ENCODE measurements around the gene GFY.

The GFY gene

GRCh38 chr19:49465371-49465770, 40.2 kb downstream of the GFY start:
- TF ChIP-seq, protein P1, sequence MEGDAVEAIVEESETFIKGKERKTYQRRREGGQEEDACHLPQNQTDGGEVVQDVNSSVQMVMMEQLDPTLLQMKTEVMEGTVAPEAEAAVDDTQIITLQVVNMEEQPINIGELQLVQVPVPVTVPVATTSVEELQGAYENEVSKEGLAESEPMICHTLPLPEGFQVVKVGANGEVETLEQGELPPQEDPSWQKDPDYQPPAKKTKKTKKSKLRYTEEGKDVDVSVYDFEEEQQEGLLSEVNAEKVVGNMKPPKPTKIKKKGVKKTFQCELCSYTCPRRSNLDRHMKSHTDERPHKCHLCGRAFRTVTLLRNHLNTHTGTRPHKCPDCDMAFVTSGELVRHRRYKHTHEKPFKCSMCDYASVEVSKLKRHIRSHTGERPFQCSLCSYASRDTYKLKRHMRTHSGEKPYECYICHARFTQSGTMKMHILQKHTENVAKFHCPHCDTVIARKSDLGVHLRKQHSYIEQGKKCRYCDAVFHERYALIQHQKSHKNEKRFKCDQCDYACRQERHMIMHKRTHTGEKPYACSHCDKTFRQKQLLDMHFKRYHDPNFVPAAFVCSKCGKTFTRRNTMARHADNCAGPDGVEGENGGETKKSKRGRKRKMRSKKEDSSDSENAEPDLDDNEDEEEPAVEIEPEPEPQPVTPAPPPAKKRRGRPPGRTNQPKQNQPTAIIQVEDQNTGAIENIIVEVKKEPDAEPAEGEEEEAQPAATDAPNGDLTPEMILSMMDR (IDR thresholded peaks at IDR 0.05) = no peak

DNA sequence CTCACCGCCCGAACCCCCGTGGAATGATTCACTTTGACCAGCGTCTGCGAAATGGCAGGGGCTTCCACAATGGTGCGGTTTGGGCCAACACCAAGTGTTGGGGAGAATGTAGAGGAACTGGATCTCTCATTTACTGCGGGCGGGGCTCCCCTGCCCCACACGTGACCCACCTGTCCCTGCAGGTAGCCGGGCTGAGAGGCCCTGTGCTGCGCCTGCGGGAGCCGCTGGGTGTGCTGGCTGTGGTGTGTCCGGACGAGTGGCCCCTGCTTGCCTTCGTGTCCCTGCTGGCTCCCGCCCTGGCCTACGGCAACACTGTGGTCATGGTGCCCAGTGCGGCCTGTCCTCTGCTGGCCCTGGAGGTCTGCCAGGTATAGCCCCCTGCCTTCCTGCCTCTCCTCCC, 43.0 kb downstream of the GFY start:
- TF ChIP-seq, protein P1 (IDR thresholded peaks at IDR 0.05) = no peak

- TF ChIP-seq, protein P1 (IDR thresholded peaks at IDR 0.05) = no peak
Observed at GRCh38 chr19:49468746-49469447, 43.7 kb downstream of the GFY start.

DNA sequence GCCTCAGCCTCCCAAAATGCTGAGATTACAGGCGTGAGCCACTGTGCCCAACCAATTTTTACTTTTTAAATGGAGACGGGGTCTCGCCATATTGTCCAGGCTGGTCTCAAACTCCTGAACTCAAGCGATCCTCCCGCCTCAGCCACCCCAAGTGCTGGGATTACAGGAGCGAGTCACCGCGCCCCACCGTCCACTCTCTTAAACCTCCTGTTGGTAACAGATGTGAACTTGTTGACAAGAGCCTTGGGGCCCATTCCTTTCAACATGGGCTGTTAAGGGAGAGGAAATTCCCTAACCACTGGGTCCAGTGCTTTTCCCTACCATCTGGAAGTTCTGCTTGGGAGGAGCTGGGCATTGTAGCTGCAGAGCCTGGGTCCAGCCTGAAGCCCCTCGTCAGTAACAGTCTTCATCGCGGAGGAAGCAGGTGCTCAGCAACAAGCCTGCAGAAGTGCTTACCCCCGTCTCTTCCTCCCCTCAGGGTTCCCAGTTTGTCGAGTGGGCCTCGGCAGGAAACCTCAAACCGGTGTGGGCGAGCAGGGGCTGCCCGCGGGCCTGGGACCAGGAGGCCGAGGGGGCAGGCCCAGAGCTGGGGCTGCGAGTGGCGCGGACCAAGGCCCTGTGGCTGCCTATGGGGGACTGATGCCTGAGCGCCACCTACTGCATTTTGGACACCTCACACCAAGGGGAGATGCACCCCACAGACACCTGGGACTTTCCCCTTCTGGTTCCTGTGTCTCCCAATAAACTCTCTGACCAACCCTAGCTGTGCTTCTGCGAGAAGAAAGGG, 44.8 kb downstream of the GFY start:
- TF ChIP-seq, protein P1 (IDR thresholded peaks at IDR 0.05) = no peak

DNA sequence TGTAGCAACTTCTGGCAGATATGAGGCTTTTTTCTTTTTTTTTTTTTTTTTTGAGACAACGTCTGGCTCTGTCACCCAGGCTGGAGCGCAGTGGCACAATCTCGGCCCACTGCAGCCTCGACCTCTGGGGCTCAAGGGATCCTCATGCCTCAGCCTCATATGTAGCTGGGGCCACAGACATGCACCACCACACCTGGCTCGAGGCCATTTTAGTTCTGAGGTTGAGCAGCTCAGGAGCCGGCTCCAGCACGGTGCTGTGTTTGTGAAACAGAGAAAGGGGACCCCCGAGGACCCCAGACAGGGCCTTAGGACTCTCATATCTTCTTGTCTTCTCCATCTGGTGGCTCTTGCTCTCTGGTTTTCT, 45.4 kb downstream of the GFY start:
- TF ChIP-seq, protein P1 (IDR thresholded peaks at IDR 0.05) = no peak

DNA sequence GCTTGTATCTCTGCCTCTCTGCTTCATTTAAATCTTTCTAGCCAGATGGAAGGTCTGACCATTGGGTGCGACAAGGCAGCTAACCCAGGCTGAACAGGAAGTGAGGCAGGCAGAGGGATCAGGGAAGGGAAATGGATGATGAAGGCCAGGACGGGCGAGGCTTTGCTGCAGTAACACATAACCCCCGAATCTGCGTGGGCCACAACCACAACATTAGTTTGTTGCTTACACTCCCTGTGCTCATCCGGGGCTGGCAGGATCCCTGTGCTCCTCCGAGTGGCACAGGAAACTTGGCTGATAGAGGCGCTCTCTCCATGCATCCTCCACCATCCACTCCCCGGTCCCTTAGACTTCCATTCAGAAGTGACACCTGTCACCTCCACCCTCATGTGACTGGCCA, 47.7 kb downstream of the GFY start:
- TF ChIP-seq, protein P1 (IDR thresholded peaks at IDR 0.05) = no peak

GRCh38 chr19:49473868-49474541, 48.8 kb downstream of the GFY start, which contains the start of gene FLT3LG:
Gene FLT3LG, plus strand, starts transcription at chr19:49474215. Its CDS starts 425 bp downstream, at chr19:49474640.
- TF ChIP-seq, protein P1 (IDR thresholded peaks at IDR 0.05) = peak; percentile 100

Data from LNCAP (cell line).